Hippocampal formation (tissue), 2 donors: ENCODE data around the gene SAPCD2.

Experiments
- DNase-seq, 2 donors: peaks; one replicate each; lab custom pipeline; 2025; lab: John Stamatoyannopoulos, UW

SAPCD2 gene

GRCh38 chr9:137017791-137018497 lies 52.4 kb downstream of the SAPCD2 start:
- DNase-seq = no peak

DNA sequence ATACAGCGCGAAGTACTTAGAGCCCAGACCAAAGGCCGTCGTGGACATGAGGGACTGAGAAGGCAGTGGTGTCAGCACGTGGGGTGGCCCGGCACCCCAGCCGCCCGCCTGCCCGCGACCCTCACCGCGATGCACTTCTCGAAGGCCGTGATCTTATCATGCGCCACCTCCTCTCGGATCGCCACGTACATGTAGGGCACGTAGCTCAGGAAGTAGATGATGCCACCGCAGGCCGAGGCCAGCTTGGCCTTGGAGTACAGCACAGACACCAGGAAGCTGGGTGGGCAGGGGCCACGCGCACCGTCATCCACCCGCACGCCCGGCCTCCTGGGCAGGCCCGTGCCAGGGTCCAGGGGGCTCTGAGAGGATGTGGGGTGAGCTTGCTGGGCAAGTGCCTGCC lies 53.3 kb downstream of the SAPCD2 start:
- DNase-seq = no peak

GRCh38 chr9:137016436-137016835 lies 53.9 kb downstream of the SAPCD2 start:
- DNase-seq = no peak

- DNase-seq = no peak
Measured at GRCh38 chr9:137015976-137016375, 54.4 kb downstream of the SAPCD2 start.

GRCh38 chr9:137015540-137015930 lies 54.8 kb downstream of the SAPCD2 start:
- no peak for DNase-seq

DNA sequence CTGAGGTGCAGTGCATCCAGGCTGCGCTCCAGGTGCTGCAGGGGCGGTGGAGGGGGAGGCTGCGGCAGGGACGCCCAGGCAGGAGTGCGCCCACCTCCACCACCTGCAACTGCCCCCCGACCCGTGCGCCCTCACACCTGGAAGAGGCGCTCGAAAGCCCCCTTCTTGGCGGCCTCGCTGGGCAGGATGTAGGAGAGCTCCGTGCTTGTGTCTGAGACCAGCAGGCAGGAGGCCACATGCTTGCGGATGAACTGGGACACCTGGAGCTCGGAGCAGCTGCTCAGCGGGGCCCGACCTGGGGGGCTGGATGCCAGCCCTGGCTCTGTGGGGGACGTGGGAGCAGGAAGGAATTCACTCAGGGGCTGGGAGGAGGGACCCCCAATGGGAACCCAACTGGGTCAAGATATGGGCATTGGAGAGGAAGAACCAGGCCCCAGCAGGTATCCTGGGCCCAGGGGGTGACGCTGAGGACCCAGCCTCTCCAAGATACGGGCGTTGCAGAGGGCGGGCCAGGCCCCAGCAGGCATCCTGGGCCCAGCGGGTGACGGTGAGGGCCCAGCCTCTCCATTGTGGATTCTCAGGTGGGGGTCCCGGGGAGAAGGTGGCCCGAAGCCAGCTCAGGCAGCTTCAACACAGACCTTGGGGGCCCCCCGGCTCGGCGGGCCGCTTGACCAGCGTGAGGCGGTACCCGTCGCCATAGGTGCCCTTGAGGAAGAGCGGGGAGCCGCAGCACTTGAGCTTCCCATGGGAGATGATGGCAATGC lies 55.4 kb downstream of the SAPCD2 start:
- DNase-seq = no peak

DNA sequence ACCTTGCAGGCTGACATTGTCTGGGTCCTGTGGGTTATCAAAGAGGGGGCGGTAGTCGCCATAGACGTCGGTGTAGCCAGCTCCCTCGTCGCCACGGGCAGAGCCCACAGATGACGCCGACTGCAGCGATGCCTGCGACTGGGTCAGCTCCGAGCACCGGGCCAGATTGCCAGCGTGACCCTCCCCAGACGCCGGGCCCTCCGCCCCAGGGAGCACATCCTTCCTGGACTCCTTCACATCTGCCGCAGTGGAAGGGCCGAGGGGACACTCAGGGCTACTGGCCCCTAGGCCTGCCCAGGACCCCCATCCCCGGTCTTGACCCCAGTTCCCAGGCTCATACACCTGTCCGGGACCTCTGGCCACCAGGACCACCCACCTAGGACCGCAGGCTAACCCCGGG lies 56.2 kb downstream of the SAPCD2 start:
- no peak for DNase-seq

DNA sequence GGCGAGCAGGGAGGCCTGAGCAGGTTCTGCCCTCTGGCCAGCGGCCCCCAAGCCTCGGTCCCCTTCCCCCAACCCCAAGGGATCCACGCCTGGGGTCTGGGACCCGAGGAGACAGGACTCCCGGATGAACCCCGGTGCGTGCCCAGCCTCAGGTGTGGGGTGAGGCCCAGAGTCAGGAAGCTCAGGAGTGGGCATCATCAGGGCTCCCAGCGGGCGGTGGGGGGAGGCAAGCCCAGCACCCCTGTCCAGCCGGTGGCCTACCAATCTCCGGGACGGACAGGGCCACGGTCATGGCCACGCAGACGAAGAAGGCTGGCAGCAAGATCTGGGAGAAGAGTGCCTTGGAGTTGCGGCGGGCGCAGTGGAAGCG lies 56.8 kb downstream of the SAPCD2 start:
- DNase-seq = no peak

DNA sequence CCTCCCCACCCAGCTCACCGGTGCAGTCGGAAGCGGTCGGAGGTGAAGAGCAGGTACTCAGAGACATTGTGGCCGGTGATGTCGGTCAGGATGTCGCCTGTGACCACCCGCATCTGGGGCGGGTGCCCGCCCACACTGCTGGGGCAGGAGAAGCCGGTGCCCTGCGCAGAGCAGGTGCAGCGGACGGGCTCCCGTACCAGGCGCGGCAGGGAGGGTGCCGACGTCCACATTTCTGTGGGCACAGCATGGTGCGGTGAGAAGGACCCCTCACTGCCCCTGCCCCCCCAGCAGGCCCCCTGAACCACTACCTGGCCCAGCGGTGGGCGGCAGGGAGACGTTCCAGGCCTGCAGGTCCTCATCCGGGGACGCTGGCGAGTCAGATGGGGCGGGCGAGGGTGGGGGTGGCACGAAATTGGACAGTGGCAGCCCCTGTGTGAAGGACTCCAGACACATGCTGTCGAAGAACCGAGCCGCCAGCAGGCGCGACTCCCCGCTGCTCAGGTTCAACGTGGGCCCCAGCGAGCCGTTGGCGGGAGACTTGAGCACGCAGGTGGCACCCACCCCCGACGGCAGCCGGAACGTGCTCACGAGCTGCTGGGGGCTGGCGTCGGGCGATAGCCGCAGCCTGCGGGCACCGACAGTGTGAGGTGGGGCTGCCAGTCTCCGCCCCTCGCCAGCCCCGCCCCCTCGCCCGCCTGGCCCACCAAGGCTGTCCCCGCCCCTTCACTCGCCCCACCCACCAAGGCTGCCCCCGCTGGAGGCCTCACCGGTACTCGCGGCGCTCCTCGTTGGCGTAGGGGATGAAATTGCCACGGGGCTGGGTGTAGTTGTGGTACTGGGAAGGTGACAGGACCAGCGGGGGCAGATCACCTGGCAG lies 57.4 kb downstream of the SAPCD2 start:
- no peak for DNase-seq
